Middle frontal gyrus (tissue), 1 donor: Measurements from ENCODE around the gene POLG.

Experiments
- DNase-seq: peaks from one replicate; pipeline ENCODE4 v3.0.0-alpha.2; 2015; ENCODE audit warnings: low spot score; ENCODE audit errors: extremely low spot score

Gene POLG

DNA sequence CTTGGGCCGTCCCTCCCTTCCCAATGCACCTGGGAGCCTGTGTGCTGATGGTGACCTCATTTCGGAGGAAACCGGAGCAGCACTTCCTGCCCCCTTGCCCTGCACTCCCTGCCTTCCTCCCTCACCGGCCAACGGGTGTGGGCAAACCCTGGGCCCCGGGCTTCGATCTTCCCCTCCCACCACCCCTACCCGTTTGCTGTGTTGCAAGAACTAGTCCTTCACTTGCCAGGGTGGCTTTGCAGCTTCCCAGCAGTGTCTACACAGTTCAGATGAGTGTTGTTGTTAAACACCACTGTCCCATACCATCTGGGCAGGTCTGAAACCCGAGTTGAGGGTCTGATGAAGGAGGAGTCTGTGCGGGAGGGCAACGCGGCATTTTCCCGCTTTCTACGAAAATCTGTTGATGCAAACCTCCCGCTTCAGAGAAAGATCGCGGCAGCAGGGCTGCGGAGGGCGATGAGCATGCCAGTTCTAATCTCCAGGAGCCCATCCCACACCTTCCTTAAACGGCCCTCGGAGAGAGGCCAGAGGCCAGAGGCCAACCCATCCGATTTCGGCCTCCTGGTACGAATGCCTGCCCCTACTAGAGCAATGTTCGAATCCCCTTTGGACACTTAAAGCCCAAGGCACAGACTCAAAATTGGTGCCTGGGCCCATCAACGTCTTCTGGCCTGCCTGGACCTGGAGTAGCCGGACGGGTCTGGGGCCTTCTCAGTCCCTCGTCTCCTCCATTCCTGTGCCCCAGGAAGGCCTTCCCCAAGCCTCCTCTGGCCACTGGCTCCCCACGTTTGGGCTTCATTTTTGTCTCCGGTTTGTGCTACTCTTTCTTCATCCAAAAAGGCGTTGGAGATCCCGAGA is 35.7 kb upstream of the POLG start:
- no peak for DNase-seq

DNA sequence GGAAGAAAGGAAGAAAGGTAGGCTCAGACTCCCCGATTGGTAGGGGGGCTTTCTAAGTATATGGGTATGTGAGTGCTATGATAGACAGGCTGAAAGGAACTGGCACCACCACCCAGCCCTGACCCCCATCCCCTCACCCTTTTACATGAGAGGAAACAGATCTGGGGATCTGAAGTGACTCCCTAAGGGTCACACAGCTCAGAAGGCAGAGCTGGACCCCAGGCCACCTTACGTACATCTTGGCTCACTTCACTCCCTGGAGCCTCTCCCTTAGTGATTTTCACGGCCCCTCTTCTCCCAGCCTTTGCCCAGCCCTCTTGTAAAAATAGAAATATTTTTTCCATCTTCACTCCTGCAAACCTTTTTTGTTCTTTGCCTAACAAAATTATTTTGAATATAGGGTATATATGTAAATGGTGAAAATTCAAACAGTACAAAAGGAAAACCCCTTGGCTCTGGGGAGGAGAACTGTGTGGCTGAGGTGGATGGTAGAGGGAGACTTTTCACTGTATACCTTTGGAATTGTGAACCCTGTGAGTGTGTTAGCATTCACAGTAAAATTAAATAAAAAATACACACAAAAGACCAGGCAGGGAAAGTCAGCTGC is 34.8 kb upstream of the POLG start:
- DNase-seq: no peak

- no peak for DNase-seq
Measured at GRCh38 chr15:89368566-89369223, 34.1 kb upstream of the POLG start.

GRCh38 chr15:89367485-89368451 is 33.1 kb upstream of the POLG start:
- DNase-seq: peak; percentile 42

GRCh38 chr15:89366656-89367393 is 32.2 kb upstream of the POLG start:
- no peak for DNase-seq

DNA sequence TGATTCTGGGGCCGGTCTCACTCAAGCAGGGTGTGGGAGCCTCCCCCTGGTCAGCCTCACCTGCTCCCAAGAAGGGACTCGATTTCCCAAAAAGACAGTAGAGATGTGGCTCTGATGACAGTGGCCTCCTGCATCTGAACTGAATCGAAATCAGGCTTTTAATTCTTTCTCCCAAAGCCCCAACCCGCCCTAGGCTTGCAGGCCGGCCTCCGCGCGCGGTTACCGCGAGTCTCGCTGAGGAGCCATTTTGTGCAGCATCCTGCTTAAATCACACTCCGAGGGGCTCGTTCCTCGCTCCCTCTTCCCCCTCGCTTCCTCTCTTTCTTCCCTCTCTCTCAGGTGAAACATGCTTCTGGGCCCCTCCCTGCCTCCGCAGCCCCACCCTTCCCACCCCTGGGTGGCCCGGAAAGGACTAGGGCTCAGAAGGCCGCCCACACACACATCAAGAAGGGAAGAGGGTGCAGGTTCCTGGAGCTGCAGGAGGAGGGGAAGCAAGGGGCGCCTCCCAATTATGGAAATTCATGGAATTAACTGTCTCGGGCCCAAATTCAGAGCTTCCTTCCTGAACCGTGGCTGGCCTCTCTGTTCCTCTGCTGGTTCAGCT is 30.9 kb upstream of the POLG start:
- DNase-seq: no peak

- no peak for DNase-seq
Measured at GRCh38 chr15:89364741-89365450, 30.3 kb upstream of the POLG start.

DNA sequence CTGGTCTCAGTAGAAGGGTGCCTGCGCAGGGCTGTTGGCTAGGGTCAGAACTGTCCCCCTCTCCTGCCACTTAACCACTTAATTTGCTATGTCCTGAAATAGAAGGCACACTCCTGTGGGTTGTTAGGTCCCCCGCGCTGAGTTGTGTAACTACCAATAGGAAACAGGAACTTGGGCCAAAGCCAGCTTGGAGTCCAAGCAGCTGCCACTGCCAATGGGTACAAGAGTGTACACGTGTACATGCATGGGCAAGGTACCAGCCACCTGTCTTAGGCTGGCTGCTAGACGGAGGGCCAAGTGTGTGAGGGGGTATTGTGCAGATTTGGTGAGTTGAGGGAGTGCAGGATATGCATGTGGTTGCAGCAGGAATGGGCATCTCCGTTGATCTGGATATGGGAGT is 29.7 kb upstream of the POLG start:
- no peak for DNase-seq

DNA sequence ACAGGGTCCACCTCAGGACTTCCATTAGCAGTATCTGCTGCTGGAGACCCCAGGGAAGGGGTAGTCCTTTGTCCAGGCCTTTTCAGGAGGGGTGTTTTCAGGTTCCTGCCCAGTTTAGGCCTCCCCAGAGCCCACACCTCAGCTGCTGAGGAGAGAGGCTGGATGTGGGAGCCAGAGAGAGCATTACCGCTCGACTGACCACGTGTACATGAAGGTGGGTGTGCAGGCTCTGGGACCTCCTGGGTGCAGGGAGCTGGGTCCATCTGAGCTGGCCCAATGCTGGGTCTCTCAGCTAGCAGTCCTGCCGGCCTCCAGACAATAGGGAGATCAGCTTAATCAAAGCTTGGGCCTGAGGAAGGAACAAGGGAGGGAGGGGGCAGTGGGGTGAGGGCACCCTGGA is 29.1 kb upstream of the POLG start:
- no peak for DNase-seq

GRCh38 chr15:89363133-89363532 is 28.5 kb upstream of the POLG start:
- DNase-seq: no peak

DNA sequence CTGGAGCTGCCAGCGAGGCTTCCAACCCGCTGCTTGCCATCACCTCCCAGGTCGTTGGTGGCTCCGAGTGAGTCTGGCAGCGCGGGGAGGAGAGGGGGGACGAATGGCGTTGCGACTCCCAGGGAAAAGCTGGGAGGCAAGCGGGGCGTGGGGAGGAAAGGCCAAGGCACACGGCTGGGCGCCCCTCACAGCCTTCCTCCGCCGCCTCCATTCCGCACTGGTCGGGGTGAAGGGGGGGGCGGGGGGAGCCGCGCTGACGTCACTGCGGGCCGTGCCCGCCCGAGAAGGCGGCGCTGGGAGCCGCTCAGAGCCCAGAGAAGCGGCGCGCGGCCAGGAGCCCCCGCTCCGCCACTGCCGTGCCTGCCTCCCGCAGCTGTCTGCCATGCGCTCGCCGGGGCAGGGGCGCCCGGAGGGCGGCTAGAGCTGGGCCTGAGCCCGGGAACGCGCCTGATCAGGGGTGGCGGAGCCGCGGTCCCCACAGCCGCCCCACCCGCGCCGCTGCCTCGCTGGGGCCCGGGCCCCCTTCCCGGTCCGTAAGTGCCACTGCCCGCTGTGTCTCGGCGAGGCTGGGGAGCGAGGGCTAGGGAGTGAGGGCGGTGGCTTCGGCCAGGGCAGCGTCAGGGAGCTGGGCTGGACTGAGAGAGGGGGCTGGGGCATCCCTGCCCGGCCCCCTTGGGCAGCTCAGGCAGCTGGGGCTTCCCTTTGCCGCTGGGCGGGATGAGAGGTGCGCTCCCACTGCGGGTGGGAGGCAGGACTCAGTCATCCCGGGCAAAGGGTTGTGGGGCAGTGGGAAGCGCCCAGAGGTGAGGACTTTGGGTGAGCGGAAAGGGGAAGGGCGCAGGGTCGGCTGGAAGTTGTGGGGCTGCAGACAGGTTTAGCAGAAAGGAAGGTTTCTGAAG is 27.8 kb upstream of the POLG start:
- DNase-seq: peak; percentile 52

DNA sequence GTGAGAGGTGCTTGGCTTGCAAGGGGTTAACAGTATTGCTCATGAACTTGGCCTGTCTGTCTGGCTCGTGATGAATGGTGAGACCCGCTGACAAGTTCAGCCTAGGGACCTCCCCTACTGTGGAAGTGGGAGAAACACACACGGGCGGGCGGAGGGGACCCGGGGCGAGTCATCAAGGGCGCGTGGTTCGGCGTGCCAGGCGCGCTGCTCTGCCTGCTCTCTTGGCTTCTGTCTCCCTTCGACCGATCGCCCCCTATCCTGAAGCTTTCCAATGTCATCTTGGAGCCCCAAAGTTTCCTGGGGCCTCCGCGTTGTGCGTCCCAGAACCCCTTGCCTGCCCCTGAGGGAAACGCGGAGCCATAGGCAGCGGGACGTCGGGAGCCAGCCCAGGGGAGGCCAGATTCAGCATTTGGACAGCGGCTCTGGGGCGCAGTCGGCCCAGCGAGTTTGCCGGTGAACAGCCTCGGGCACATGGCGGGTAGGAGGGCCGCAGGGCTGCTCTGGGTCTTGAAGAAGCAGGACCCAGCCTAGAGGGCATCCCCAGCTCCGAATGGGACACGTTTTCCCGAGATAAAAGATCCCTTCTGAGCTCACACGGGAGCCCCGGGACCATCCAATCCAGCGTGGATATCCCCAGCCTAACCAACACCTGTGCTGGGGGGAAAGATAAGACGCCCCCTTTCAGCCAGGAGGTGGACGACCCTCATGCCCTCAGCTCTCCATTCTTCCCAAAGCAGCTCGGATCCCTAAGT is 27.0 kb upstream of the POLG start:
- DNase-seq: no peak

- no peak for DNase-seq
Measured at GRCh38 chr15:89360294-89360971, 25.8 kb upstream of the POLG start.

DNA sequence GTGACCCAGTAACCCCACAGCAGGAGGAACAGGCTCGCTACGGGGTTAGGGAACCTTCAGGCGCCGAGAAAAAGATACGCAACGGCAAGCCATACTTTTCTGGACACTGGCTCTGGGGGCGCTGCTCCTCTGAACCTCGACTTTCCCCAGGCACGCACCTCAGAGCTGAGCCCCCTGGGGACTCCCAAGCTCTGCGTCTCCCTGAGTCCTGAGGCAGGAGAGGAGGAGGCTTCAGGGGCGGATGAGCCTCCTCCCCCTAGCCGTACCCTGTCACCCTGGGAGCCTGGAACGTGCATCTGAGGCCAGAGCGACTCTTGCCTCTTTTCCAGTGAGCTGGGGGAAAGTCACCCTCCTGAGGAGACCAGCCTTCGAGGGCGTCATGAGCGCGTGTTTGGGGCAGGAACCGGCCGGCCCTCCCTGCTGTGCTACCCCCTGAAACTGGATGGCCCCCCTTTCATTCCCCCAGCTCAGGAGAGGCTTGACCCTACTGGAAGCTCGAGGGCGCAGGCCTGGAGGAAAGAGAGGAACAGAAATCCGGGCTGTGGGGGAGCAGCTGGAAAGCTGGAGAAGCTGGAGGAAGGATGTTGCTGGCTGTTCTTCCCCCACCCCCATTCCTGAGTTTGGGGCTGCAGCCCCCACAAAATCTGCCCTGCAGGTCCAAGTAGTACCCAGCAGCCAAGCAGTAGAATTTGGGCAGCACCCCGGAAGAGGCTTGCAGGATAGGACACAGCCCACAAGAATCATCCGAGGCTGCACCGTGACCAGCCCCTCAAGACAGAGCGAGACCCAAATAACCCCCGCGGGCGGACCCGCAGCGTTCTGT is 25.1 kb upstream of the POLG start:
- DNase-seq: no peak

DNA sequence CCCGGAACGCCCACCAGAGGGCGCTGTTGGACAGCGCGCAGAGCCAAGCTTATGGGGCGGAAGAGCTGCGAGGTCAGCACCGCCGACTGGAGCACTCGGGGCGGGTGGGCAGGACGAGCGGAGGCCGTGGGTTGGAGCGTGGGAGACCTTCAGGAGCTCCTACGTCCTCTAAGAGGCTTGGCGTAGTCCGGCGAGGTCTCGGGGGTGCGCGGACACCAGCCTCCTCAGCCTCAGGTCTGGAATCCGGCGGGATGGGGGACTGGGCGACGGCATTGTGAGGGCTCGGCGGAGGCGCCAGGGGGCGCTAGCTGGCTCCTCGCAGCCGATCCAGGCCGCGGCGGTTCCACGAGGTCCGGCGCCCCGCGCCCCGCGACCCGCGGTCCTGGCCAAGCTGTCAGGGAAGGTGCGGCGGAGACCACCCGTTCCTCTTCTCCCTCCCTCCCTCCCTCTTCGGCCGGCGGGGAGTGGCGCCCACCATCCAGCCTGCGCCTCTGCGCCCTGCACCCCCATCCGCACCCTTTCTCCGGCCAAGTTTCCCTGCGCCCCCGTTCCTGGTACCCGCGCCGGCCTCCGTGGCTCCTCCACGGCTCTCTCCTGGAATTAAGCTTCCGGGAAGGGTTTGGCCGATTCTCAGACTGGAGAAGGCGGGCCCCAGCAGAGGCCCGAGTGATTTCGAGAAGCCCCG is 24.3 kb upstream of the POLG start:
- peak; percentile 68 for DNase-seq

GRCh38 chr15:89358435-89358754 is 23.8 kb upstream of the POLG start:
- no peak for DNase-seq
